Stimulated activated CD4-positive, alpha-beta T cell treated with anti-CD3 and anti-CD28 coated beads, Interleukin-1b, Interleukin-23, amount 100 ng/mL, for 48 hours (primary cell): ENCODE measurements around the gene NIT2.
"Not testable (repeated sequence)": the region's sequence is repeated elsewhere in the genome, so short reads cannot be mapped to it uniquely, and the experiment has no call there.

ENCODE experiments used
- DNase-seq: peaks from one replicate; pipeline ENCODE4 v3.0.0-alpha.2; 2020

The NIT2 gene

GRCh38 chr3:100339786-100340185, 5.2 kb downstream of the NIT2 start:
- no peak for DNase-seq

DNA sequence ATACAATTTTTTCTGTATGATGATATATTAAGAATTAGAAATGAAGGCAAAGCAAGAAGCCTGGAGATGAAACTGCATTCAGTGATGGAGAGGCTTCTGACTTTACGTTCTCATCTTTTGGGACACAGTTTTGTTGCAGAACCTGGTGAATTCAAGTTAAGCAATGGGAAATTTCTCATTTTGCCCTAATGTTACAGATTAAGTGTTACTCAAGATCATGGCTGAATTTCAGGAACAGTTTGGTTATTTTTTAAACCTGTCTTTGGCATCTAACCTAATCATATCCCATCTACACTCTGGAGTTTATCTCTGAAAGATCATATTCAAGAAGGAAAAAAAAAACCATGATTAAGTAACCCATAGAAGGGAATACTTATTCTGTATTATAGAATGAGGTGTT, 6.0 kb downstream of the NIT2 start:
- no peak for DNase-seq

DNA sequence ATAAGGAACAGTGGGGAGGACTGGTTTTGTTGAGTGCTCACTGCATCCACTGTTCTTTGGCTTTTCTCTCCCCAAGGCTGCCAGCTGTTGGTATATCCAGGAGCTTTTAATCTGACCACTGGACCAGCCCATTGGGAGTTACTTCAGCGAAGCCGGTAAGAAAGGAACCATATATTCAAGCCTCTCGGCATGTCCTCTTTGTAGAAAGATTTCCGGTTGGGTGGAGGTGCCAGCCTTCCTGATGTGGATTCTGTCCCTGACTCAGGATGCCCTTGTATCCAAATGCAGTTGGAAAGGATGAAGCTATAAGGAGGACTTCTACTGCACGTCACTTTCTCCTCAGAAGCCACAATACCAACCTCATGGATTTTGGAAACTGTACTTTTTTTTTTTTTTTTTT, 14.2 kb downstream of the NIT2 start:
- DNase-seq, result no peak

GRCh38 chr3:100351770-100352169, 17.2 kb downstream of the NIT2 start:
- DNase-seq, result not testable (repeated sequence)

DNA sequence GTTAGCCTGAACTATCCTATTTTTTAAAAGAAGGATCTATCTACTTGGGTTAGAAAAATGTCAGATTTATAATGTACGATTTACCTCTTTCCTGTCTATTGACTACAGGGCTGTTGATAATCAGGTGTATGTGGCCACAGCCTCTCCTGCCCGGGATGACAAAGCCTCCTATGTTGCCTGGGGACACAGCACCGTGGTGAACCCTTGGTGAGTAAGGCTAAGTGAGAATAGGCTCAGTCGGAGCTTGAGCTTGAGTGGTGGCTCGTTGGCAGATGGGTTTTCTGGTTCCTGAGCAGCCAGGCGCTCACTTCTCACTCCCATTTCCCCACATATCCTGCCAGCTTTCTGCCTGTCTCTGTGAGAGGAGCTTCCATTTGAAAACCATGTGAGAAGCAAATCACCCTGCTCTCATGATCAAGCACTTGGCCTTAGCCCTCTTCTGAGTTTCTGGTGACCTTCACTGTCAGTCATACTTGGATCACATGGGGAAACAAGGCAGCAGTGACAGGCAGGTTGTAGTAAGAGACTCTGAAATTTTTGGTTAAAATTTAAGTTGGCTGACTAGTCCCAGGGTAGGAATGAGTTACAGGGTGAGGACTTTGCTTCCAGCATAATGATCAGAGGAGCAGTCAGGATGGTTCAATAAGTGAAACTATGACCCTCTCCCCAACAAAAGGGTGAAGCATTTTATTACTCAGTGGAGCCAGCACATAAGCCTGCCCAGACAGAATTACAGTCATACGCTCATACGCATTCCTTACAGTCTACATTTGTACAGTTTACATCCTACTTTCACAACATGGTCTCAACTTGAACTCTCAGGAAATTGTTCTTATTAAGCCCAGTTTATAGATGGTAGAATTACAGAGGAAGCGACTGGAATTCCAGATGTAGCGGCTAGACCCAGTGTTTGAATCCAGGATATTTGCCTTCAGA, 18.0 kb downstream of the NIT2 start:
- no peak for DNase-seq

DNA sequence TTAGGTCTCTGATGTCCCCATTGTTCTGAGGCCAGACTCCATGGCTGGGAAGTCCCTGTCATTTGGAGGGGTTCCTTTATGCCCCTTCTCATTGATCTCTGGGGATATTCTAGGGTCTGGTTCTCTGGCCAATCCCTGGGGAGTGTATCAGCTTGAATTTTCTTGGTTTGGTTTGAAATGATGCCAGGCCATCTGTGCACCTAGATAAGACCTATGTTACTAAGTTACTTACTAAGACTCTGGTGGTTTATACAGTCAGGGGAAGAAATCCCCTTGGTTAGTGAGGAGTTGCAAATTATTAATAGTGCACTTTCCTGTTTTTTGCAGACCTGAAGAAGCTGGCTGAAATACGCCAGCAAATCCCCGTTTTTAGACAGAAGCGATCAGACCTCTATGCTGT, 20.3 kb downstream of the NIT2 start:
- DNase-seq, result no peak

GRCh38 chr3:100358413-100358812, 23.9 kb downstream of the NIT2 start:
- DNase-seq, result no peak

DNA sequence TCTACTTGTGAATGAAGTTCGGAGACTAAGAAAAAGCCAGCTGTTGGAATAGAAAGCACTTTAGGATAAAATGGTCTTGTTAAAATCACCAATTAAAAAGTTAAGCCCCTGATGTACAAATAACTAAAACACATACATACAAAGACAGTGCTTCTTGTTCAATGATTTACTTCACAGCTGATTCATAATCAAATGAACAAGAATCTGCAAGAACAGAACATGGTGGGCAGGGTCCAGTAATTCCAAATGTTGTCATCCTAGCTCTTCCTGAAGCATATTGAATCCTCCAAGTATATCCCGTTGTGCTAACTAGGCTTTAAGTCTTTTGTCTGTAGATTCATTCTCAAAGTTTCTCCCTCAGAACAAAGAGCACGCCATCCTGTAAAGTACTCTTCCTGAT, 24.5 kb downstream of the NIT2 start:
- no peak for DNase-seq

- DNase-seq, result no peak
Measured at GRCh38 chr3:100360757-100361496, 26.4 kb downstream of the NIT2 start.

- no peak for DNase-seq
Measured at GRCh38 chr3:100361897-100362296, 27.3 kb downstream of the NIT2 start.

- no peak for DNase-seq
Measured at GRCh38 chr3:100364421-100364820, 29.9 kb downstream of the NIT2 start.

- DNase-seq, result no peak
Measured at GRCh38 chr3:100366424-100366823, 31.9 kb downstream of the NIT2 start.

GRCh38 chr3:100368441-100368840, 33.9 kb downstream of the NIT2 start:
- no peak for DNase-seq

- no peak for DNase-seq
Measured at GRCh38 chr3:100370756-100371155, 36.2 kb downstream of the NIT2 start.

GRCh38 chr3:100374521-100374920, 40.0 kb downstream of the NIT2 start:
- no peak for DNase-seq

GRCh38 chr3:100376301-100376700, 41.7 kb downstream of the NIT2 start:
- DNase-seq, result no peak

DNA sequence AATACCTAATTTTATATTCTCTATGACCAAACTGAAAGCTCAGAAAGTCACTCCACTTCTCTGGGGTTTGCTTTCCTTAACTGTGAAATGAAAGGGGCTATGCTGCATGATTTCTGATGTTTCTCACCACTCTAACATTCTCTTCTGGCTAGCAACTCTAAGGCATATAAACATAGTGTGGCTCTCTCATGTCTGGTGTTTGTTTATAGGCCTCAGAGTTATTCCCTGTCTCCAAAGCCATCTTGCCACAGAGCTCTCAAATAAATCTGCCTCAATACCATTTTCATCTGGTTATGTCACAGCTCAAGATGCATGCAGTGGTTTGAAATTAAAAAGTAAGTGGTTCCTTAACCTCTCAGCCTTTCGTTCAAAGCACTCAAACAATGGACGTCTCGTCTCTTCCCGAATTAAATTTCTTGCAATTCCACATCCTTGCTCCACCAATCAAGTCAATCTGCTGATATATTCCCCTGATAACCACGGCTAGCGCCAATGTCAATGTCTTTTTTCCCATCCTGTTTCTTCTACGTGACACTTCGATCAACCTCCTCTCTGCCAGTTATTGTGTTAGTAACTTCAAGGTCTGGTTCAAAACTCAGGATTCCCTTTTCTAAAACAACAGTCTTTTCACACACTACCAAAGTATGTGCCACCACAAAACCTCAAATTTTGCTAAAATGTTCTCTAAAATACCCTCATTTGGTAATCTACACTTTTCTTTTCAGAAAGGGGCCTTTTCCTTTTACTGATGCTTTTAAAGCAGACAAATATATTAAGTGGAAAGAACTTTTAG, 50.4 kb downstream of the NIT2 start:
- no peak for DNase-seq

GRCh38 chr3:100386437-100387074, 52.0 kb downstream of the NIT2 start:
- DNase-seq, result no peak

GRCh38 chr3:100389025-100389424, 54.5 kb downstream of the NIT2 start:
- no peak for DNase-seq

DNA sequence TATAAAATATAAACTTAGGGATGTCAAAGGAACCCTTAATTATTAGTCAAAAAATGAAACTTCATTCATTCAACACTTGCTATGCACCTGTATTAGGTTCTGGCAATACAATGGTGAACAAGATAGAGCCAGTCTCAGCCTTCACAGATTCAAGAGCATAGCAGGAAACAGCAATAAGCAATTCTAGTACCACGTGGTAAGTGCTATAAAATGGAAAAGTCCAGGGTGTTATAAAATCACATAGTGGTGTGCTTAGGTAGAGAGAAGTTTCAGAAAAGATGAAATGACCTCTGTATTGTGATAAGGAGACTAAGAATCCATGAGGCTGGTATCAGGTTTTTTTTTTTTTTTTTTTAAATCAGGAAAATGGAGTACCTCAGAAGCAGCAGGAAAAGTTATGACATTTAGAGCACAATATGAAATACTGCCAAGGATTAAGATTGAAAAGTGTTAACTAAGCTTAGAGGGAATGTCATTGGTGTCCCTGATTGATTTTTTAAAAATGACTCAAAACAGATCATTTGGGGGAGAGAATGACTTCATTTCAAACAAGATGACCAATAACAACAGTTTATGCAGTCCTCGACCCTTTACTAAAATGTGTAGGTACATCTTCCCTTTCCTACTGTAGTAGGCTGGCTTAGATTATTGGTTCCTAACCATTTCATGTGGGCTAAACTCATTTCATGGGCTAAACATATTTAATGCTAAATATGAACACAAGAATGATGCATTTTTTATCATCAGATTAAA, 61.3 kb downstream of the NIT2 start:
- no peak for DNase-seq

DNA sequence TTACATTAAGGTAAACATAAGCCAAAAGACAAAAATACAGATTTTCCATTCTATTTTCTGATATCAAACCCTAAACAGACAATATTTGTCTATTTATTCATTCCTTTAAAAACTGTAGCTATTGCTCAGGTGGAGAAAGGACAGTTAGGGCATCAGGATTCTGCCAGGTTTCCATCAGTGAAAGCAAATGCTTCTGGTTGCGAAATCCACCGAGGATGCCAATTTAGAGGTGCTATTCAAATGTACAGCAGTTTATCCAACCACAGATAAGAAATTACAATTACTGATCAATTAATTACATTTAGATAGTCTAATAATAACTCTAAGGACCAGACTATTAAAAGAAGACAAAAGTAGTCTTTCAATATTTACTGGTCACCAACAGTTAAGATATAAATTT, 62.4 kb downstream of the NIT2 start:
- DNase-seq, result no peak
